ENCODE measurements around the gene MOK.

MOK gene

GRCh38 chr14:102220031-102220430 lies 84.9 kb downstream of the MOK start:
- DNase-seq: no peak

DNA sequence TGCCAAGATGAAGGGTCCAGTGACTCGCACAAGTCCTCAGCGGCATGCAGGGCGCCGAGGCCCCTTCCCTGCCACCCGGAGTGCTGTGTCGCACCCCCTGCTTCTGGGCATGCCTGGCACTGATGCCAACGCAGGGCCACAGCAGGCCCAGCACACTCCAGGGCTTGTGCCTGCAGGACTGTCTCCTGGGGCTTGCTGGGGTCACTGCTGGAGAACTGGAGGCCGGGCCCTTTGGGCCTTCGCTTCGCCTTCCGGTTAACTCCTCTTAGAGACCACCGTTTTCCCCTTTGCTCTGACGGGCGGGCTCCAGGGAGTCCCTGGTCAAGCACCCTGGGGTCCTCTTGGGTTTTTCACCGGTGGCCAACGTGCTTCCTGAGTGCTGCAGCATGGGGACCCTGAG lies 85.6 kb downstream of the MOK start:
- DNase-seq: no peak

DNA sequence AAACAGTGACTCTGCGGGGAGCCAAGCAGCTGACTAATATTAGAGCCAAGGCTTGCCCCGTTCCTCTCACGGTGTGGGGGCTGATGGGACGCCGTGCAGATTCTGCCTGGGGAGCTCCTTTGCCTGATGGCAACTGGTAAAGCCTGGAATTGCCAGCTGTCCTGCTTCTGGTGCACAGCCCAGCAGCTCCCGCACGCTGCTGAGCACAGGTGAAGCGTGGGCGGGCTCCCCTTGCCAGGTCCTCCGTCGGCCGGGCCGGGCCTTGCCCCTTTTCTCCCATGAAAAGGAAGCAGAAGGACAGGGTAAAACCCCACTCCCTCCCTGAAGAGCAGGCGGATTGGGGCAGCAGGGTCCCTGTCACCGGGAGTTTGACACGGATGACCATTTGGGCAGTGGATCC lies 86.3 kb downstream of the MOK start:
- no peak for DNase-seq

DNA sequence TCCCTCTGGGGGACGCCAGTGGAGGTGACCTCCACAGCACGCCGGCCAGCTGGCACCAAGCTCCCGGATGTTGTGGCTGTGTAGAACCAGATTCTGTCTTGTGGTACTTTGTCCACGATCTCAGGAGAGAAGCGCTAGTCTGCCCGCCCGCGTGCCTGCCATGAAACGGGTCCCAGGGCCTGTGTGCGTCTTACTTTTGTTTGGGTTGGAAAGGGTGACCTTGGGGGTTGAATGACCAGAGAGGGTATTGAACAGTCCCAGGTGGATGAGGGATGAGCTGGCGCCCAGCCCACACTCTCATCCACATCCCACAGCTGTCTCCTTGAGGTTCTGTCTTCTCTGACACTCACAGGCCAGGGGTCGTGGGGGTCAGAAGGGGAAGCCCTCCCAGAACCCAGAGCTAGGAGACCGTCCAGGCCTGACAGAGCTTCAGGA lies 87.0 kb downstream of the MOK start:
- DNase-seq: no peak

- no peak for DNase-seq
Observed at GRCh38 chr14:102217399-102217798, 87.6 kb downstream of the MOK start.

DNA sequence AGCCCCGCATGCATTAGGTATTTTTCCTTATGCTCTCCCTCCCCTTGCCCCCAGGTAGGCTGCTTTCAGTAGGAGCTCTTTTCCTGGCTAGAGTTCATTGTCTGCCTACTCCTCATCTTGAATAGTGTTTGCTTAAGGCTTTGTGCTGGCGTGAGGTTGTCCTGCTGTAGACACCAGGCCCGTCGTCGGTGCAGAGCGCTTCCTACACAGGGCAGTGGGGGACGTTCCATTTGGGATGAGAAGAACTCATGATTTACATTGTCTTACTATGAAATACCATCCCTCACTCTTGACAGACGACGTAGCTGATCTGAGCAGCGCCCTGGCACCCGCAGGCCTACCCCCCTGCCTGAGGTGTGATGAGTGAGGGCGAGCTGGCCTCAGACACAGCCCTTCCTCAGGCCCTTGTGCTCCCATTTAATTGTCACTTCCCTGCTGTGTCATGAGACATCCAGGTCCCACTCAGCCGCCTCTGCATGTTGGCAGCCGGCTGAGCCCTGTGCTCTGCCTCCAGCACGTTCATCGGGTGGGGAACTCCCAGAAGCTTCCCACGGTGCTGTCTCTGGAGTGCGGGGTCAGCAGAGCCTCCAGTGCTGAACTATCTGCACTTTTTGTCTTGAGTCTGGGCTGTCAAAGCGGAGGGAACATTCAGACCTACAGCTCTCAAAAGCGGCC lies 89.3 kb downstream of the MOK start:
- DNase-seq: no peak

DNA sequence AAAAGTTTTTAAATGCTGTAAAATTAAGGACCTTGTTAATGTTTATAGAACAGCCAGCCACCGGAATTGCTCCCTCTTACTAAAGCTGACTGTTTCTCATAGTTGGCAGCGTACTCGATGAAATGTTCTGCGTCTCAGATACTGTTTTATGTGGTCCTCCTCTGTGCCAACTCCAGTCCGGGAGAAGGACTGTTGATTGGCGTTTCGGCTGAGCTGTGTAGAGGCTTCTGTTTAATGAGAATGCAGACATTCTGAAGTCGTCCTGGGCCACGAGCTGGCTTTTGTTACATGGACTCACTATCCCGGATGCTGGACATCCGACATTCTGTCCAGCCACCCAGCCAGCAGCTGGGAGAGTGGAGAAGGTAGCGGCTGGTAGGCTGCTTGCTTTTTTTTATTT lies 89.9 kb downstream of the MOK start:
- DNase-seq: no peak

GRCh38 chr14:102213984-102214658 lies 90.8 kb downstream of the MOK start:
- DNase-seq: no peak

DNA sequence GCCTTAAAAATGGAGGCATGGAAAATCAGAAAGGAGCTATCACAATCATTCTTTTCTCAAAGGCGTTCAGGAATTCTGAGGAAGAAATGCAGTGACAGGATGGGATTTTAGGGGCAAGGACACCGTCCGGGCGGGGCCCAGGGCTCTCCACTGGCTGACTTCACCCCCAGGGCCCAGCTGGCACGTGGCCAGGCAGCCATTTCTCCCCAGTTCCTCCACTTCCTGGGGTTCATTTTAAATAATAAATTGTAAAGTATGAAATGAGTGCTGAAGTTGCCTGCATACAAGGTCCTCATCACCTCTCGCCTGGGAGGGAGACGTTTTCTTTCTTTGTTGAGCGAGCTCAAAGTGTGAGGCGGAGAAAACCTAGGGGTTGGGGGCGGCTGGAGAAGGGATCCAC lies 91.5 kb downstream of the MOK start:
- no peak for DNase-seq

GRCh38 chr14:102212845-102213244 lies 92.1 kb downstream of the MOK start:
- DNase-seq: no peak

DNA sequence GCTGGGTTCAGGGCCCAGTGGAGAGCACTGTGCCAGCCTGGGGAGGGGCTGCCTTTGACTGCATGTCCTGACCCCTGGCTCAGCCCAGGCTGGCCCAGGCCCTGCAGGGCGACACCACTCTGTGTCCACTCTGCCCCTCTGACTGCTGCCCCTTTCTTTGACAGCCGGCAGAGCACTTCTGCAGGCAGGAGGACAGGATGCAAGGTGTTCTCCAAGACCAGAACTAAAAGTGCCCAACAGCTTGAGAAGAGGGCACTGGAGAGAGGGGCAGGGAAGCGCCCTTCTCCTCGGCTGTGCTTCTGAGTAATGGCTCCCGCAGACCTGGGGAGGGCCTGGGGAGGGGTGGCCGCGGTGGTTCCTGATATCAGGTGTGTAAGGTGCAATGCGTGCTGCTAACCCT lies 92.6 kb downstream of the MOK start:
- DNase-seq: no peak

DNA sequence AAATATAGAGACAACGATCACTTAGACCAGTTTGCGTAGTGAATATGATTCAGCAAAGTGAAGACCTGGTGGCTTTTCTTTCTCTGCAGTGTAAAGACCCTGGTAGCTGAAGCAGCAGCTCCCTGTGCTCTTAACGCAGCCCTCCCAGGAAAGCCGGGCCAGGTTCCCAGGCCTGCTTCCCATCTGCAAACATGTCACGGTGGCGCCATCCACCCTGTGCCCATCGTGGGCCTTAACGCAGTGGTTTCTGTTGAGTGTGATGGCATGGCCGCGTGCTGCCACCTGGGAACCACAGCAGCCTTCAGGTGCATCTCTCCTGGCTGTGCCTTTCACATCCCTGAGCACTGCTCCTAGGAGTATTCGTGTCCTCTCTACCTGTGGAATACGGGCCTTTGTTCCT lies 93.7 kb downstream of the MOK start:
- no peak for DNase-seq

DNA sequence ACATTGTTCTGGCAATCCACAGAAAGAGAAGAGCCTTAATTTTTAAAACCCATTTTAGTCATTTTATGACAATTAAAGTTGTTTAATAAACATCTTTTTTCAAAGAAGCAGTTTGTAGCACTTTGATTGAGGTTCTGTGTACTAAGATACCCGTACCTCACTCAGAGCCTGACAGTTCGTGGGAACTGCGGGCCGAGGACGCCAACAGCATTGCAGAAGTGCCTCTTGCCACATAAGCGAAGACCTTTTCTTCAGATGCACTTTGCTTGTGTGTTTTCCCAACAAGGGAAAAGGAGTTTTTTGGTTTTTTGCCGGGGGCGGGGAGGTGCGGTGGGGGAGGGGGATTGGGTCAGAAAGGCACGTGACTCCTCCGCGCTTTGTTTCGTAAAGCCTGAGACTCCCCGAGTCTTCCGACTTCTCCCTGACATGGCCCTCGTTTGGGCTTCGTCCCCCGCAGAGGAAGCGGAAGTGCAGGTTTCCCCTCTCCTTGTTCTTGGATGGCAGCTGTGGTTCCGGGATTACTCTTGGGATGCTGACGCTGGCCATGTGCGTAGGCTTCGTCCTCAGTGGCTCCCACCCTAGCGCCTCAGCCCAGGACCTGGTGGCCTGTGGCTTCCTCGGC lies 94.4 kb downstream of the MOK start:
- DNase-seq: no peak

- DNase-seq: no peak
Observed at GRCh38 chr14:102209224-102209966, 95.6 kb downstream of the MOK start.

DNA sequence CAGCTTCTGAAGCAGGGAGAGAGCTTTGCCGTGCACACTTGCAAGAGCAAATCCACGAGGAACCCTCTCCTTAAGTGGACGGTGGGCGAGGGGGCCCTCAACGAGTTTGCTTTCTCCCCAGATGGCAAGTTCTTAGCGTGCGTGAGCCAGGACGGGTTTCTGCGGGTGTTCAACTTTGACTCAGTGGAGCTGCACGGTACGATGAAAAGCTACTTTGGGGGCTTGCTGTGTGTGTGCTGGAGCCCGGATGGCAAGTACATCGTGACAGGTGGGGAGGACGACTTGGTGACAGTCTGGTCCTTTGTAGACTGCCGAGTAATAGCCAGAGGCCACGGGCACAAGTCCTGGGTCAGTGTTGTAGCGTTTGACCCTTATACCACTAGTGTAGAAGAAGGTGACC lies 96.2 kb downstream of the MOK start:
- no peak for DNase-seq

DNA sequence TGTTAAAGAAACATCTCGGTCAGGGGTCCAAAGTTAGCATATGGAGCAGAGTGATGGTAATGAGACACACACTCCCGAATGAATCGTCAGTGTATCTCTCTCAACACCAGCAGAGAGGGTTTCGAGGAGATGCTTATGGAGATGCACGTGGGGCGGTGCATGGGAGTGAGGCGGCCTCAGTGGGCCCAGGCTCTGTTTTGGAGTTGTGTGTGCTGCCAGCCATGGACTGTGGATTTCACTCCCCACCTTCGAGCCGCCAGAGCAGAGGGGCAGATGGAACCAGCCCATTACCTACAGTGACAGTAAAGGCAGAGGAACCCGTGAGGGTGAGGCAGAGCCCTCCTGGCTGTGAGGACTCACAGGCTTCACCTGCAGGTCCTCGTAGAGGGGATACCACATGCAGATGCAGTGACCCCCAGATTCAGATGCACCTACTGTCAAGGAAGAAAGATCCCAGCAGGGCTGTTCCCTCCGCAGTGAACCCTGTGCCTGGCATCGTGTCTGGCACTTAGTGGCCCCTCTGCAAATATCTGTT lies 97.1 kb downstream of the MOK start:
- no peak for DNase-seq

GRCh38 chr14:102206918-102207317 lies 98.0 kb downstream of the MOK start:
- DNase-seq: no peak

GRCh38 chr14:102205560-102205959 lies 99.4 kb downstream of the MOK start:
- no peak for DNase-seq

GRCh38 chr14:102203382-102203781 lies 101.6 kb downstream of the MOK start:
- DNase-seq: no peak

GRCh38 chr14:102202944-102203343 lies 102.0 kb downstream of the MOK start:
- no peak for DNase-seq

- no peak for DNase-seq
Observed at GRCh38 chr14:102201776-102202175, 103.2 kb downstream of the MOK start.

- DNase-seq: no peak
Observed at GRCh38 chr14:102201353-102201738, 103.6 kb downstream of the MOK start.

DNA sequence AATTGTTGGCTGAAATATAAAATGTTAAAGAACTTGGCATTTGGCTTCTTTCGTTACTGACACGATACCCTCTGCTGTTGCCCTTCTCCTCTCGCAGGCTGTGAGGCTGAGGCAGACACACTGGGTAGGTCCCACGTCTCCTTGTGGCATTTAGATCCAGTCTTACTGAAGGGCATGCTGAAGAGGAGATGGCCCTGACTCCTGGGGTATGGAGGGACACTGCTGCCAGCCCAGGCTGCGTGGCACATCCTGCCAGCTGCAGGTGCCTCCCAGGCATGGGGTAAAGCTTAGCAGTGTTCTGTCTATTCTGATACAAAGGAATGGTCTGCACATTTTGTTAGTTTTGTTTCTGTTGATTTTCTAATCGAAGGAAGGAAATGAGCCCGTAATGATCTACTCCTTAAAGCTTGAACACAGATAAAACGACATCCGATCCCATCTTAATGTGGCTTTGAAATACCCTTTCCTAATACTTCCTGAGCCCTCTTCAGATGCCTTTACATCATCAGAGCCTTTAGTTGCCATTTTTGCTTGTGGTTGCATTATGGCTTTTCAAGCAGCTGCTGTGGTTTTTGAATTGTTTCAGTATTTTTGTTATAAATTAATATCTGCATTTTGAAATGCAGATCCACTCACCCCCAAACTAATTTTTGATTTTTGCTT lies 104.1 kb downstream of the MOK start:
- DNase-seq: no peak
